ENCODE results near the gene SORCS2. TPM values are rescaled to one million over a fixed set of nuclear protein-coding genes. Genes with fewer than 3 reads are reported as not detected.
A peak's percentile ranks its signal among the peaks of the same experiment; 100 is the strongest.

Gene SORCS2
- total RNA-seq, 1 experiment from 2014 or later = 4.1 TPM

DNA sequence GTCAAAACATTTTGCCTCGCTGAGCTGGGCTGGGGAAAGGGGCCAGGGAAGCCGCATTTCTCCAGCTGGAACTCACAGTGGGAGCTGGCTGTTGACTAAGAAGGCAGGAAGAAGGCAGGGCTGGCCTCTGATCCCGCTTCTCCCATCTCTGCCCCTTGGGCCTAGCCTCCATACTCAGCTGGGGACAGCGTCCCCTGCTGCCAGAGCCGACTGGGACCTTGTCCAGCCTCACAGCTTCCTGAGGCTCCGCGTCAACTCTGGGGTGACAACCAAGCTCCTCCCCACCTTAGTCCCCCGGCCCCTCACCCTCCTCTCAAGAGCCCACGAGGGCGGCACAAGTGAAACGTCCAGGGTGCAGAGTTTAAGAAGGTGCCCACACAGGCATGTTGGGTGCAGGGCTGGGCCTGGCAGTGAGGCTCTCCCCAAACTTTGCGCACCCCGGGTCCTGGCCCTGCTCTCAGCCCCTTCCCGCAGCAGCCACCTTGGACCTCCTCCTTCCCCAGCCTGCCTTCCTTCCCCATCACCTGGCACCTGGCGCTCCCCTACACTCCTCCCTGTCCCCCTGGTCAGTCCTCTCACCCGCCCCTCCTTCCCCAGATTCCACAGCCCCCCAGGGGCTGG lies 141.6 kb downstream of the SORCS2 start:
- CTCF ChIA-PET = no interaction called here
- Histone ChIP-seq H3K4me3 (ENCODE audit: low read length) (no peak overlapping the region), H3K4me2 (ENCODE audit: low read length) (no peak overlapping the region)

DNA sequence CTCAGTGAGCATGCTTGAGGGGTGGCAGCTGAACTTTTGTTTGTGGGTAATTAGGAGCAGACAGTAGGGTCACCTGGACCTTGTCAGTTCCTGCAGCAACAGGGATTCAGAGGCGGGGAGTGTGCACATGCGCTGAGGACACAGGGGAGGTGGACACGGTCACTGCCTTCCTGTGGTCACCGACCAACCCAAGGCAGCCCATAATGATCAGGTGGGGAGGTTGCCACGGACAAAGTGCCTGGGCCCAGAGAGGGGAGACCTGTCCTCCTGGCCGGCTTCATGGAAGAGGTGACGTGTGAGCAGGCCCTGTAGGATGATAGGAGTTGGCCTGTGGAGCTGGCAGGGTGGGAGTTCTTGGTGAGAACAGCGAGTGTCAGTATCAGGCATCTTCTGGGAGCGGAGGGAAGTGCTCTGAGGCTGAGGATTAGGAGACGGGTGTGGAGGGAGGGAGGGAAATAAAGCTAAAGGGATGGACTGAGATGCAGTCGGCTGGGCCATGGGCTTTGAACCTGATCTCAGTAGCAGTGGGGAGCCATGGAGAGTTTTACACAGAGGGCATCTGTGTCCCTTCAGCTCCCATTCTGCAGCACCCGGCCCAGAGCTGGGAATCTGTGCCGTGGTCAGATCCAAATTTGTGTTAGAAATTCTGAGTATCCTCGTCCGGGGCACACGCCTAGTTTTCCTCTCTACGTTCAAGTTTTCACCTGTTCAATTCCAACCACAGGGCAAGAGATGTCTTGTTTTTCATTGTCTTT lies 142.4 kb downstream of the SORCS2 start:
- Histone ChIP-seq H3K4me3 (ENCODE audit: low read length) (no peak overlapping the region), H4K20me1 (ENCODE audit: low read length) (no peaks in the 10 kb centered on the region), H3K9me3 (ENCODE audit: low read length) (no peaks in the 10 kb centered on the region), H3F3A (ENCODE audit: low read length, unreplicated experiment) (no peaks in the 10 kb centered on the region), H2AFZ (ENCODE audit: low read length) (no peak overlapping the region), H3K79me2 (ENCODE audit: low read length) (no peaks in the 10 kb centered on the region), H3K4me2 (ENCODE audit: low read length) (no peak overlapping the region), H3K9me2 (replicated peaks; ENCODE audit: low read length) (no peaks in the 10 kb centered on the region), H3K27me3 (ENCODE audit: low read length) (no peaks in the 10 kb centered on the region), H3K27ac (ENCODE audit: low read length) (no peak overlapping the region), H3K9ac (ENCODE audit: low read length) (no peak overlapping the region), H3K4me1 (ENCODE audit: insufficient read depth, low read length) (no peaks in the 10 kb centered on the region), H3K36me3 (ENCODE audit: low read depth, low read length) (no peaks in the 10 kb centered on the region)
- BruUV-seq (replicated peaks) = no TSS peak
- ATAC-seq = no peak
- DNase-seq = no peak
- intact Hi-C loops (cut with micrococcal nuclease) = no loop called here
- ChIA-PET CTCF (interaction anchor here (0.9 kb wide), 1 partner anchor 143 kb away, joined by 3 read pairs; no protein-coding TSS in a partner anchor), POLR2A (ENCODE audit: unreplicated experiment) (no interaction called here)
- TF ChIP-seq EZH2 (IDR thresholded peaks at IDR 0.05; ENCODE audit: low read length, unreplicated experiment) (no peak), EZH2phosphoT487 (IDR thresholded peaks at IDR 0.05; ENCODE audit: borderline replicate concordance, low read length) (no peak)
- TF ChIP-seq, protein P1, sequence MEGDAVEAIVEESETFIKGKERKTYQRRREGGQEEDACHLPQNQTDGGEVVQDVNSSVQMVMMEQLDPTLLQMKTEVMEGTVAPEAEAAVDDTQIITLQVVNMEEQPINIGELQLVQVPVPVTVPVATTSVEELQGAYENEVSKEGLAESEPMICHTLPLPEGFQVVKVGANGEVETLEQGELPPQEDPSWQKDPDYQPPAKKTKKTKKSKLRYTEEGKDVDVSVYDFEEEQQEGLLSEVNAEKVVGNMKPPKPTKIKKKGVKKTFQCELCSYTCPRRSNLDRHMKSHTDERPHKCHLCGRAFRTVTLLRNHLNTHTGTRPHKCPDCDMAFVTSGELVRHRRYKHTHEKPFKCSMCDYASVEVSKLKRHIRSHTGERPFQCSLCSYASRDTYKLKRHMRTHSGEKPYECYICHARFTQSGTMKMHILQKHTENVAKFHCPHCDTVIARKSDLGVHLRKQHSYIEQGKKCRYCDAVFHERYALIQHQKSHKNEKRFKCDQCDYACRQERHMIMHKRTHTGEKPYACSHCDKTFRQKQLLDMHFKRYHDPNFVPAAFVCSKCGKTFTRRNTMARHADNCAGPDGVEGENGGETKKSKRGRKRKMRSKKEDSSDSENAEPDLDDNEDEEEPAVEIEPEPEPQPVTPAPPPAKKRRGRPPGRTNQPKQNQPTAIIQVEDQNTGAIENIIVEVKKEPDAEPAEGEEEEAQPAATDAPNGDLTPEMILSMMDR (conservative IDR thresholded peaks at IDR 0.05; ENCODE audit: low read depth, low read length) = no peak

More for the DNA sequence above, 141.6 kb downstream of the SORCS2 start:
- H3K9me2 ChIP-seq (replicated peaks; ENCODE audit: low read length) = no peaks in the 10 kb centered on the region
- no peaks in the 10 kb centered on the region for H3F3A ChIP-seq (ENCODE audit: low read length, unreplicated experiment)
- no peaks in the 10 kb centered on the region for H3K9me3 ChIP-seq (ENCODE audit: low read length)
- H3K27me3 ChIP-seq (ENCODE audit: low read length) = no peaks in the 10 kb centered on the region
- peaks cover 8% of the 10 kb centered on the region for H3K4me1 ChIP-seq (ENCODE audit: insufficient read depth, low read length)
- no peaks in the 10 kb centered on the region for H4K20me1 ChIP-seq (ENCODE audit: low read length)
- no peaks in the 10 kb centered on the region for H3K79me2 ChIP-seq (ENCODE audit: low read length)
- intact Hi-C loops (cut with micrococcal nuclease) = no loop called here
- ATAC-seq (no peak), DNase-seq (no peak)
- no peak overlapping the region for H2AFZ ChIP-seq (ENCODE audit: low read length)
- no peak overlapping the region for H3K9ac ChIP-seq (ENCODE audit: low read length)
- no peak for TF ChIP-seq EZH2phosphoT487 (IDR thresholded peaks at IDR 0.05; ENCODE audit: borderline replicate concordance, low read length)
- H3K27ac ChIP-seq (ENCODE audit: low read length) = no peak overlapping the region
- no peaks in the 10 kb centered on the region for H3K36me3 ChIP-seq (ENCODE audit: low read depth, low read length)
- no TSS peak for BruUV-seq (replicated peaks)
- POLR2A ChIA-PET (ENCODE audit: unreplicated experiment) = no interaction called here

DNA sequence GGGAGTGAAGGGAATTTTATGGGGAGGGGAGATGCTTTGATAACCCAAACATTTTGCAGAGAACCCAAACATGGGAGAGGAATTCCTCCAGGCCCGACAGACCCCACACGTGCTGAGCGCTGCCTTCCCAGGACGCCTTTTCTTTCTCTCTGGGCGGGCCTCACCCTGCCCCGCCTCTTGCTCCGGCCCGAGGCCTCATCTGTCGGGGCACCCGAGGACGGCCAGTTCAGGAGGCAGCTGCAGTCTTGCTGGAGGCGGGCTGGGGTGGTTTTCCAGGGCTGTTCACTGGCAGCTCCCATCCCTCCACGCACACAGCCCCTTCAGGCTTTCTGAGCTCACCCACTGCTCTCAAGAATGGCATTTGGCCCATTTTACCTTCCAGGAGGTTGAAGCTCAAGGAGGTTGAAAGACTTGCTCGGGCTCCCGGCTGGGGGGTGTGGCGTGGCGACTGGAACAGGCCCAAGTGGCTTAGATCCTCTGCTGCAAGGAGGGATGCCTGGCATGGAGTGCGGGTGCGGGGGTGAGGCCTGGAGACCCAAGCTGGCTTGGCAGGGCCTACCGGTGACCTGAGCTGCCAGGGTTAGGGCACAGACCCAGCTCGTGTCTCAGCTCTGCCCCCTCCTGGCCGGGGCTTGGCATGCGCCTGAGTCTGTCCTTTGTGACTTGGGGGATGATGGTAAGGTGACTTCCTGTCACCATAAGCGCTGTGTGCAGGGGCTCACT lies 143.2 kb downstream of the SORCS2 start:
- H3K27me3 ChIP-seq (ENCODE audit: low read length) = no peaks in the 10 kb centered on the region
- no peaks in the 10 kb centered on the region for H3K79me2 ChIP-seq (ENCODE audit: low read length)
- no peaks in the 10 kb centered on the region for H3F3A ChIP-seq (ENCODE audit: low read length, unreplicated experiment)
- no peak overlapping the region for H3K4me3 ChIP-seq (ENCODE audit: low read length)
- H3K4me2 ChIP-seq (ENCODE audit: low read length) = no peak overlapping the region
- ATAC-seq = peak; percentile 70
- BruUV-seq (replicated peaks) = no TSS peak
- H3K9me3 ChIP-seq (ENCODE audit: low read length) = no peaks in the 10 kb centered on the region
- H2AFZ ChIP-seq (ENCODE audit: low read length) = no peak overlapping the region
- TF ChIP-seq, protein P1 (conservative IDR thresholded peaks at IDR 0.05; ENCODE audit: low read depth, low read length) = peak; percentile 76
- no peak for TF ChIP-seq EZH2phosphoT487 (IDR thresholded peaks at IDR 0.05; ENCODE audit: borderline replicate concordance, low read length)
- no peak overlapping the region for H3K9ac ChIP-seq (ENCODE audit: low read length)
- H3K27ac ChIP-seq (ENCODE audit: low read length) = no peak overlapping the region
- DNase-seq = peak; percentile 58
- no peaks in the 10 kb centered on the region for H3K36me3 ChIP-seq (ENCODE audit: low read depth, low read length)
- POLR2A ChIA-PET (ENCODE audit: unreplicated experiment) = no interaction called here
- CTCF ChIA-PET = interaction anchor here (0.5 to 0.9 kb wide), 3 partner anchors 144 to 296 kb away, joined by 3 to 8 read pairs (median 3); partner anchors contain the start of gene GRPEL1
- no peaks in the 10 kb centered on the region for H4K20me1 ChIP-seq (ENCODE audit: low read length)
- no peaks in the 10 kb centered on the region for H3K9me2 ChIP-seq (replicated peaks; ENCODE audit: low read length)
- intact Hi-C loops (cut with micrococcal nuclease) = no loop called here
- H3K4me1 ChIP-seq (ENCODE audit: insufficient read depth, low read length) = no peaks in the 10 kb centered on the region

All from PC-3 (cell line).